ENCODE results near the gene ANKRD9. TPM values are rescaled to one million over a fixed set of nuclear protein-coding genes. Genes with fewer than 3 reads are reported as not detected.

ANKRD9 gene
- total and polyA plus RNA-seq, 4 donors = 4.4 to 21.3 (median 8.3) TPM

DNA sequence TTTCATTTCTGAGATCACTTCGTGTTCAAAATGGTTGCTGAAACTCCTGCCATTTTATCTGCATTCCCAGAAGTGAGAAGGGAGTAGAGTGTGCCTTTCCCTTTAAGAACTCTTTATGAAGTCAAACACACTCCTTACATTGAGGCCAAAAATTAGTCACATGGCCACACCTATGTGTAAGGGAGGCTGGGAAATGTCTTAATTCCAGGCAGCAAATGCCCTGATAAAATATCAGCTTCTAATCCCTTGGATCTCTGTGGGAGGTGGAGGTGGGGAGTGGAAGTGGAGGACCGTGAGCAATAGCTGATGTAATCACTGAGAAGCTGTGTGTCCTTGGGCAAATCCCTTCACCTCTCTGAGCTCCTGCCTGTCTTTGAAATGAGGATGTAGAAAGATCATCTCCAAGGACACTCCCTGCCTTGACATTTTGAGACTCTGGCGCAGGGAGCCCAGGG, 22.7 kb upstream of the ANKRD9 start:
- Histone ChIP-seq H3K4me3 (no peak overlapping the region), H3K27ac (ENCODE audit: low read depth in 1 of 2, low read length in 1 of 2) (no peak overlapping the region)
- ATAC-seq (ENCODE audit: insufficient read depth, low FRiP score) = no peak

DNA sequence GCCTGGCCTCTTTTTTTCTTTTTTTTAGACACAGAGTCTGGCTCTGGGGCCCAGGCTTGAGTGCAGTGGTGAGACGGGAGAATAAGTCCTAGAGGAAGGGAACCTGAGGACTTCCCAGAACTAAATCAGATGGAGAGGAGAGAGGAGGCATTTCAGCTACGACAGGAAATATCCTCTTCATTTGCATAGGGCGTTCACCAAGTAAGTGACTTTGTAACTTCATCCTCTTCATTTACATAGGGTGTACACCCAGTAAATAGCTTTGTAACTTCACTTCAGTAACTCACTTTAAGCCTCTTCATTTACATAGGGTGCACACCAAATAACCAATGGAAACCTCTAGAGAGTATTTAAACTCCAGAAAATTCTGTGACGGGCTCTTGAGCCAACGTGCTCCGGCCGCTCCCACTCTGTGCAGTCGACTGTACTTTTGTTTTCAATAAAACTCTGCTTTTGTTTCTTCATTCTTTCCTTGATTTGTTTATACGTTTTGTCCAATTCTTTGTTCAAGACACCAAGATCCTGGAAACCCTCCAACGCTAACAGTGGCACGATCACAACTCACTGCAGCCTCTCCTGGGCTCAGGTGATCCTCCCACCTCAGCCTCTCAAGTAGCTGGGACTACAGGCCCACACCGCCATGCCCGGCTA, 21.4 kb upstream of the ANKRD9 start:
- Histone ChIP-seq H3K9ac (ENCODE audit: insufficient read depth in 1 of 2, low read length in 2 of 2) (no peak overlapping the region), H3K4me3 (no peak overlapping the region), H3K4me1 (ENCODE audit: control insufficient read depth in 5 of 5, insufficient read depth in 5 of 5, low read length in 5 of 5) (peaks cover 0 to 4% (median 0%) of the 10 kb centered on the region in 5 donors), H3K9me3 (ENCODE audit: control insufficient read depth in 4 of 4, insufficient read depth in 3 of 4, low read length in 3 of 4) (no peaks in the 10 kb centered on the region), H3K36me3 (ENCODE audit: control insufficient read depth in 4 of 4, insufficient read depth in 4 of 4, low read length in 4 of 4) (no peaks in the 10 kb centered on the region), H3K27ac (ENCODE audit: low read depth in 1 of 2, low read length in 1 of 2) (peak overlapping the region in 1 of 2 donors; percentile 70), H3K27me3 (ENCODE audit: control insufficient read depth in 3 of 3, insufficient read depth in 3 of 3, low read length in 2 of 3) (no peaks in the 10 kb centered on the region)
- 42 to 51% methylated on average over 13 of the region's 13 CpGs for WGBS, 2 donors
- DNase-seq (no peak), ATAC-seq (ENCODE audit: insufficient read depth, low FRiP score) (peak; percentile 70)
- TF ChIP-seq, protein P1, sequence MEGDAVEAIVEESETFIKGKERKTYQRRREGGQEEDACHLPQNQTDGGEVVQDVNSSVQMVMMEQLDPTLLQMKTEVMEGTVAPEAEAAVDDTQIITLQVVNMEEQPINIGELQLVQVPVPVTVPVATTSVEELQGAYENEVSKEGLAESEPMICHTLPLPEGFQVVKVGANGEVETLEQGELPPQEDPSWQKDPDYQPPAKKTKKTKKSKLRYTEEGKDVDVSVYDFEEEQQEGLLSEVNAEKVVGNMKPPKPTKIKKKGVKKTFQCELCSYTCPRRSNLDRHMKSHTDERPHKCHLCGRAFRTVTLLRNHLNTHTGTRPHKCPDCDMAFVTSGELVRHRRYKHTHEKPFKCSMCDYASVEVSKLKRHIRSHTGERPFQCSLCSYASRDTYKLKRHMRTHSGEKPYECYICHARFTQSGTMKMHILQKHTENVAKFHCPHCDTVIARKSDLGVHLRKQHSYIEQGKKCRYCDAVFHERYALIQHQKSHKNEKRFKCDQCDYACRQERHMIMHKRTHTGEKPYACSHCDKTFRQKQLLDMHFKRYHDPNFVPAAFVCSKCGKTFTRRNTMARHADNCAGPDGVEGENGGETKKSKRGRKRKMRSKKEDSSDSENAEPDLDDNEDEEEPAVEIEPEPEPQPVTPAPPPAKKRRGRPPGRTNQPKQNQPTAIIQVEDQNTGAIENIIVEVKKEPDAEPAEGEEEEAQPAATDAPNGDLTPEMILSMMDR (IDR thresholded peaks at IDR 0.05; ENCODE audit: control extremely low read depth, extremely low read depth) = no peak

More for the DNA sequence above, 22.7 kb upstream of the ANKRD9 start:
- no peak for DNase-seq
- no peaks in the 10 kb centered on the region for H3K36me3 ChIP-seq (ENCODE audit: control insufficient read depth in 4 of 4, insufficient read depth in 4 of 4, low read length in 4 of 4)
- no peaks in the 10 kb centered on the region for H3K27me3 ChIP-seq (ENCODE audit: control insufficient read depth in 3 of 3, insufficient read depth in 3 of 3, low read length in 2 of 3)
- TF ChIP-seq, protein P1 (IDR thresholded peaks at IDR 0.05; ENCODE audit: control extremely low read depth, extremely low read depth) = no peak
- peaks cover 0 to 4% (median 0%) of the 10 kb centered on the region in 5 donors for H3K4me1 ChIP-seq (ENCODE audit: control insufficient read depth in 5 of 5, insufficient read depth in 5 of 5, low read length in 5 of 5)
- WGBS, 2 donors = 84 to 91% methylated on average over 3 of the region's 3 CpGs
- H3K9me3 ChIP-seq (ENCODE audit: control insufficient read depth in 4 of 4, insufficient read depth in 3 of 4, low read length in 3 of 4) = no peaks in the 10 kb centered on the region
- H3K9ac ChIP-seq (ENCODE audit: insufficient read depth in 1 of 2, low read length in 2 of 2) = no peak overlapping the region

DNA sequence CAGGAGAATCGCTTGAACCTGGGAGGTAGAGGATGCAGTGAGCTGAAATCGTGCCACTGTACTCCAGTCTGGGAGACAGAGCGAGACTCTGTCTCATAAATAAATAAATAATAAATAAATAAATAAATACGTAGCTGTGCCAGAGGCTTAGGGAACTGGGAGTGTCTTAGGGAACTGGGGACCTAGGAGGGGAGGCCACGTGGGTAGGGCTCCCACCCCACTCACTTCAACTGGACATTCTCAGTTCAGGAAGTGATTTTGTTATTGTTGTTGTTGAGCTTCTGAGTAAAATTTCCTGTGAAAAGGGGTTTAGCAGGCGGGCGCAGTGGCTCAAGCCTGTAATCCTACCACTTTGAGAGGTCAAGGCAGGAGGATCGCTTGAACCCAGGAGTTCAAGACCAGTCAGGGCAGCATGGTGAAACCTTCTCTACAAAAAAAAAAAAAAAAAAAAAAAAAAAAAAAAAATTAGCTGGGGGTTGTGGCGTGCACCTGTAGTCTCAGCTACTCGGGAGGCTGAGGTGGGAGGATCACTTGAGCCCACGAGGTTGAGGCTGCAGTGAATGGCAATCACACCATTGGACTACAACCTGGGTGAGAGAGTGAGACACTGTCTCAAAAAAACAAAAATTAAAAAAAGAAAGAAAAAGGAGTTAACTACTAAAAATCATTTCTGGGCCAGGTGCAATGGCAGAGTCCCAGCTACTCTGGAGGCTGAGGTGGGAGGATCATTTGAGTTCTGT, 19.0 kb upstream of the ANKRD9 start:
- WGBS, 2 donors = 72 to 83% methylated on average over 11 of the region's 11 CpGs

More for the DNA sequence above, 19.0 kb upstream of the ANKRD9 start:
- no peak for DNase-seq
- no peak for ATAC-seq (ENCODE audit: insufficient read depth, low FRiP score)
- no peak overlapping the region for H3K9ac ChIP-seq (ENCODE audit: insufficient read depth in 1 of 2, low read length in 2 of 2)
- no peaks in the 10 kb centered on the region for H3K27me3 ChIP-seq (ENCODE audit: control insufficient read depth in 3 of 3, insufficient read depth in 3 of 3, low read length in 2 of 3)
- peaks cover 0 to 19% (median 10%) of the 10 kb centered on the region in 5 donors for H3K4me1 ChIP-seq (ENCODE audit: control insufficient read depth in 5 of 5, insufficient read depth in 5 of 5, low read length in 5 of 5)
- H3K9me3 ChIP-seq (ENCODE audit: control insufficient read depth in 4 of 4, insufficient read depth in 3 of 4, low read length in 3 of 4) = no peaks in the 10 kb centered on the region
- TF ChIP-seq, protein P1 (IDR thresholded peaks at IDR 0.05; ENCODE audit: control extremely low read depth, extremely low read depth) = no peak
- H3K4me3 ChIP-seq = no peak overlapping the region
- no peak overlapping the region for H3K27ac ChIP-seq (ENCODE audit: low read depth in 1 of 2, low read length in 1 of 2)
- no peaks in the 10 kb centered on the region for H3K36me3 ChIP-seq (ENCODE audit: control insufficient read depth in 4 of 4, insufficient read depth in 4 of 4, low read length in 4 of 4)
